ENCODE results near the gene LRRK1.

Gene LRRK1

DNA sequence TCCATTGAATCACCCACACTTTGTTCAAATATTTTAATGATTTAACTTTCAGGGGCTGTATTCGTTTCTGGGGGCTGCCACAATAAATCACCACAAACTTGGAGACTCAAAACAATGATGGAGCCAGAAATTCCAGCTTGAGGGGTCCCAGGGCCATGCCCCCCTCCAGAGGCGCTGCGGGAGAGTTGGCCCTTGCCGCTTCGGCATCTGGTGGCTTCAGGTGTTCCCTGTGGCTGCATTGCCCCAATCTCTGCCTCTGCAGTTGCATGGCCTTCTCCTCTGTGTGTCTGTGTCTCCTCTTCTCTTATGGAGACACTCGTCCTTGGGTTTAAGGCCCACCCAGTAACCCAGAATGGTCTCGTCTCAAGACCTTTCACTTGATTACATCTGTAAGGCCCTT is 187.9 kb downstream of the LRRK1 start:
- DNase-seq (ENCODE audit: low read depth in 1 of 2, low spot score in 1 of 2): no peak

GRCh38 chr15:101107625-101108460 is 188.7 kb downstream of the LRRK1 start:
- DNase-seq (ENCODE audit: low read depth in 1 of 2, low spot score in 1 of 2): no peak

DNA sequence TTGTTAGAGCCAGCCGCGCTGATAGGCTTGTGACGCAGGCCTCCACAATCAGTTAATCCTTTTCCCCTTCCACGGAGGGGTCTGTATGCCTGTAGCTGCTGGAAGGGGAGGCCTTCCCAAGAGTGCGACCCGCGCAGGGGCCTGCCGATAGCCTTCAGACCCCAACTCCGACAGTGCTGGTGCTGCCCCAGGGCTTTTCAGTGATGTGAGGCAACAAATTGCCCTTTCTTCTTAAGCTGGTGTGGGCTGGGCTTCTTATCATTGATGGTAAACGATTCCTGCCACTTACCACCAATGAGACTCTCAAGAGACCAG is 189.3 kb downstream of the LRRK1 start:
- DNase-seq (ENCODE audit: low read depth in 1 of 2, low spot score in 1 of 2): no peak

DNA sequence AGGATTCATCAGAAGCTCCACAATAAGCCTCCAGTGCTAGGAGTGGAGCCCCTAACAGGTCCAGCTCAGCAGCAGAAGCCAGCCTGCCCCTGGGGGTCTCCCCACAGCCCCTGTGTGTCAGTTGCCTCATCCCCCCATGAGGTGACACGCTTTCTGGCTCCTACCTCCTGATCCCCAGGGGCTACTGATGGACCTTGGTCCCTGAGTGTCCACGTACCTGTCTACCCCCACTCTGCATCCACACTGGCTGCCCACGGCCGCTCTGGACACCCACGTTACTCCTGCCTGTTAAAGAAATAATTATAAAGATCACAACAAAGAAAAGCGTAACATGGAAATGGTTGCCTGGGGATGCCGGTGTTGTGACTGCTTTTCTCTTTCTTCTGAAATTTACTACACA is 189.6 kb downstream of the LRRK1 start:
- DNase-seq (ENCODE audit: low read depth in 1 of 2, low spot score in 1 of 2): no peak

- DNase-seq (ENCODE audit: low read depth in 1 of 2, low spot score in 1 of 2): no peak
Observed at GRCh38 chr15:101110681-101111569, 191.8 kb downstream of the LRRK1 start.

DNA sequence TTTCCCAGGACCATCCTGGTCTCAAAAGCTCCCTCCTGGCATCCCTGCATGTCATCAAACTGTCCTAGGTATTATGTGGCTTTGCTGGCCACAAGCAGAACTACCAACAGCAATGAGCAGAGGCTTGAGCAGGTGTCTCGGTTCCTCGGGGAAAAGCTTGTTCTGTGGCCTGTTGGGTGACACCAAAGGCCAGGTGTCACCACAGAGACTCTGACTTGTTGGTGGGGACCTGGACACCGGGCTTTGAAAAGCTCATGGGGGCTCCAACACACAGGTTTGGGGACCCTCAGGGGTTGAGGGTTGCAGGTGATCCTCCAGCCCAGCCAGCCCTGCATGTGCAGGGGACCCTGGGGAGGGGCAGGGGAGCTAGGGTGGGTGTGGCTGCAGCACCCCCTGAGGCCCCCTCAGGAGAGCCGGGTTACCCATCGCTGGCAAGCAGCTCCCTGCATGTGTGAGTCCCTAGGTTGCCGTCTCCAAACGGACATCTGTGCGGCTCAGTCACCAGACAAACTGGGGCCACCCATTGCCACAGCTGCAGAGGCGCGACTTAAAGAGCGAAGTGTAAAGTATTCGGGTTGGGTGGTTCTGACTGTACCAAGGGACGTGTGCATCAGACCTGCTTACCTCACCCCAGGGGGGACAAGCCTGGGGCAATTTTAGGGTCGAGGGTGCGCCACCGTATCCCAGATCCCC is 192.6 kb downstream of the LRRK1 start:
- no peak for DNase-seq (ENCODE audit: low read depth in 1 of 2, low spot score in 1 of 2)

DNA sequence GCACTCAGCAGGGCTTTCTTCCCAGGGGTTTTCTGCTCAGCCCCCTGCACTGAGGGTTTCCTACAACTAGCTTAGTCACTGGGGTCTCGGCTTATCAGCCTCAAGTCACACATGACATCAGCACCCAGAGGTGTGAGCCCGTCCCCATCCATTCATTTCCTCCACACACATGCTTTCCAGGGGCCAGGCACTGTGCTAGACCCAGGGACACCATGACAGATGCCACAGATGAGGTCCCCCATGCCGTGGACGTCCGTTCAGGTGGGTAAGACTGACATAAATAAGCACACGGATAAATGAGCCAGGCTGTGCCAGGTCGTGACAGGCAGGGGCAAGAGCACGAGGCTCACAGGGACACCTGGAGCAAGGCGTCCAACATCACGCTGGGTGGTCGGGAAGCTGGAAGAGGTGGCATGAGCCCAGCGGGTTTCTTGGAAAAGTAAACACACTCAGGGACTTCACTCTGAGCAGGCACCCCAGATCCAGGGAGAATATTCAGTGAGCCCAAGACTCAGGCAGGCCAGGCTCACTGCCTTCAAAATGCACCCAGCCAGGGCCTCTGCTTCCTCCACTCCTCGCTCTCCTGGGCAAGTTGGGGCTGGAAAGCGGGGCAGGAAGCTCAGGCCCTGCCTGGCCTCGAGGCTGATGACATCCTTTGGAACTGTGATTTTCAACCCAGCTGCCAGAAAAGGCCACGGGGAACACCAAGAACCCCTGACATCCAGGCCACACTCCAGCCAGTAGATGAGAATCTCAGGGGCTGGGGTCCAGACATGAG is 193.4 kb downstream of the LRRK1 start:
- no peak for DNase-seq (ENCODE audit: low read depth in 1 of 2, low spot score in 1 of 2)

GRCh38 chr15:101113114-101114005 is 194.2 kb downstream of the LRRK1 start:
- DNase-seq (ENCODE audit: low read depth in 1 of 2, low spot score in 1 of 2): no peak

- DNase-seq (ENCODE audit: low read depth in 1 of 2, low spot score in 1 of 2): no peak
Observed at GRCh38 chr15:101114166-101114565, 195.0 kb downstream of the LRRK1 start.

DNA sequence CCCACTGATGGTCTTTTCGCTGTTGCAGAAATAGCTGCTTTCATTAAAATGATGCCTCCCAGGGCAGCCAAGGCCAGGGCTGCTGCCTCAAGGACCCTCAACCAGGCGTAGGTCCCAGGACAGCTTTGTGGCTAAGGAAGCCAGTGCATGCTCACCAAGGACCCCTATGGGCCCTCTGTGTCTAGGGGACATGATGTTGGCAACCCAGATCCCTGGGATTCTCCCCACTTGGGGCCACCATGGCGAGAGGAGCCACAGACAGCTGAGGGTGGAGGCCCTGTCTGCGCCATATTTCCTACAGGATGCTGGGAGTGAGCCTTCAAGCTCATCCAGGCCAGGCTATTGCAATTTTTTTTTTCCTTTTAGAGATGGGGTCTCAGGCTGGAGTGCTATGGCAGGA is 195.5 kb downstream of the LRRK1 start:
- no peak for DNase-seq (ENCODE audit: low read depth in 1 of 2, low spot score in 1 of 2)

DNA sequence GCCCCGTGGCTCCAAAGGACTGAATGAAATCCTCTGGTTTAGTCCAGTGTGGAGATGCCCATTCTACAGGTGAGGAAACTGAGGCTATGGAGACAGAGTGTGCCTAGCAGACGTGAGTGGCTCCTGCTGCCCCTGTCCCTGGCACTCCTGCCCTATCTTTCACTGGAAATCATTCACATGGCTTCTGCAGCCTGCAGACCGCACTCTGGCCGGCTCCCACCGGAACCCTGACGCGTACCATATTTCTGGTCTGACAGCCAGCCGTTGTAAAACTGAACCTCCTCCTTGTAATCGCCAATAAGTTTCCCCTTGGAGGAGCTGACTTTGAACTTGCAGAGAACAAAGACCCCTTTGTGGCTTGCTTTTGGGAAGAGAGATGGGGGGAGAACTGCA is 196.2 kb downstream of the LRRK1 start:
- no peak for DNase-seq (ENCODE audit: low read depth in 1 of 2, low spot score in 1 of 2)

DNA sequence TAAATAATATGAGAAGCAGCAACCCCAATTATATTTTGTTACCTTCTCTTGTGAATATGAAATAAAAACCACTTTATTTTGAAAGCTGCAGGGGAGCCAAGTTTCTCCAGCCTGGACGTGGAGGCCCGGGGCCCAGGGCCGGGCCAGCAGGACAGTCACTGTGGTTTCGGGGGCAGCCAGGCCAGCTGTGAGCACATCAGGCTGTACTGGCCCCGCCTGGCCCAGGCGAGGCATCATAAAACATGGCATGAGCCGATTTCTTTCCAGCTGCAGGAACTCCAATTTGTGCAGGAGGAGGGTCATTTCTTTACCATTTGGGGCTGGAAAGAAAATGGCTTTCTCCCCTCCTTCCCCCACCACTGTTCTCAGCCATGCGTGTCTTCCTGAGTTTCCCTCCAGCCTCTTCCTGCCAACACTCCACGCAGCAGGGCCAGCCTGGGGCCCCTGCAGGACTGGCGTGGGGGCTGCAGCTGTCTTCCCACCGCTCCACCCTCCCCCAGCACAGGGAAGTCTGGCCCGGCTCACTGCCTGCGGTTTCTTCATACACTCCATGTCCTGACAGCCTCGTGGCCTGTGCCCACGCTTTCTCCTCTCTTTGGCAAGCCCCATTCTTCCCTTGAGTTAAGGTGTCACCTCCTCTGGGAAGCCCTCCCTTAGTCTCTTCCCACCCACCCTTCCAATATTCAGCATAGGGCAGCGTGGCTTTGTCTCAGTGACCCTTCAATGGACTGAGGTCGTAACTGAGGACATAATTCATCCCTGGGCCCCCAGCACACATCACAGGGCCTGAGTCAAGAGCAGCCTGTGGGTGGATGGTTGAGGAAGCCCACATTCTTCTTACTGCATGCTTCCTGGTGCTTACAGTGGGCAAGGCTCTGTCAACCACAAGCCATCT is 196.9 kb downstream of the LRRK1 start:
- DNase-seq (ENCODE audit: low read depth in 1 of 2, low spot score in 1 of 2): no peak

- DNase-seq (ENCODE audit: low read depth in 1 of 2, low spot score in 1 of 2): no peak
Observed at GRCh38 chr15:101116681-101116976, 197.5 kb downstream of the LRRK1 start.

- no peak for DNase-seq (ENCODE audit: low read depth in 1 of 2, low spot score in 1 of 2)
Observed at GRCh38 chr15:101118116-101118515, 199.0 kb downstream of the LRRK1 start.

DNA sequence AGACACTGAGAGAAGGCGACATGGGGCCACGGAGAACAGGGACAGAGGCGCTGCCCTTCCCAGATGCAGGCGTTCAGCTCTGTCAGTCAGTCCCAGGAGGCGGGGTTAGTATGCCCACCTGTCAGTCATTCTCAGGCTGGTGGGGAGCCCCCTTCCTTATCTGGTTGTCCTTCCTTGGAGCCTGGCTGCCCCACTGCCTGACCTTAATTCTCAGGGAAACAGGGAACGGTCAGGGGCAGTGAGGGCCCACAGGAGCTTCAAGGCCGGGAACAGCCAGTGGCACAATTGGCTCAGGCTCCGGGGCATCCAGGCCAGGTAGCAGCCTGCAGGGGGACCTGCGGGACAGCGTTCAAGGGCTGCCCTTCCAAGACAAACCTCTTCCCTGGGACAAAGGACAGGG is 199.5 kb downstream of the LRRK1 start:
- DNase-seq (ENCODE audit: low read depth in 1 of 2, low spot score in 1 of 2): no peak

DNA sequence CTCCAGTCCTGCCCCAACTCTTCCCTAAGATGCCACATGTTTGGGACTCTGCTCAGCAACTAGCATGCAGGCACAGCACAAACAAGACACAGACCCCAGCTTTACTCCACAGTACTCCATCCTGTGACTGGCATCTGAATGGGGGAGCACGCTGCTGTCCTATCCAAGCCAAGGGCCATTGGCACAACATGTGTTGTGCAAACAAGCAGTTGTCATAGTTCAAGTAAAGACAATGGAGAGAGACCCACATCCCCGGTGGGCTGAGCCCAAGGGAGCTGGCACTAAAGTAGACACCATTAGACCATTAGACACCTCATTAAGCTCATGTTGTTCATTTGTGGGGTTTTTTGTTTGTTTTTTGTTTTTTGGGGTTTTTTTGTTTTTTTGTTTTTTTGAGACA is 200.0 kb downstream of the LRRK1 start:
- DNase-seq (ENCODE audit: low read depth in 1 of 2, low spot score in 1 of 2): no peak
